Peyer's patch (tissue), 4 donors: ENCODE data around the gene DOHH. TPM values are rescaled to one million over a fixed set of nuclear protein-coding genes. Genes with fewer than 3 reads are reported as not detected.
"Not testable (repeated sequence)": the region's sequence is repeated elsewhere in the genome, so short reads cannot be mapped to it uniquely, and the experiment has no call there.

Experiments used
- DNase-seq, 3 donors: peaks; one replicate each; pipeline ENCODE4 v3.0.0-alpha.2; 2017 to 2019
- H3K27ac ChIP-seq, 4 donors: fragments of 200-600 bp; sonication (generic); one replicate each; pipeline ENCODE4 v1.5.1; 2016 to 2019
- H3K27me3 ChIP-seq, 2 donors: fragments of 200-600 bp; sonication (generic); one replicate each; pipeline ENCODE4 v1.5.1; 2019
- H3K36me3 ChIP-seq, 3 donors: fragments of 200-600 bp; sonication (generic); one replicate each; pipeline ENCODE4 v1.5.1; 2016 to 2019
- H3K4me1 ChIP-seq, 4 donors: fragments of 200-600 bp; sonication (generic); one replicate each; pipeline ENCODE4 v1.5.1; 2016 to 2019
- H3K4me3 ChIP-seq, 4 donors: fragments of 200-600 bp; sonication (generic); 1 replicate in 3 of 4; 2 replicates in 1 of 4; pipeline ENCODE4 v1.5.1; 2016 to 2019; ENCODE audit warnings: mild to moderate bottlenecking in 1 of 4
- H3K9me3 ChIP-seq, 4 donors: fragments of 200-600 bp; sonication (generic); one replicate each; pipeline ENCODE4 v1.5.1; 2016 to 2019; ENCODE audit warnings: mild to moderate bottlenecking in 1 of 4
- CTCF ChIP-seq, 6 experiments: fragments of 450-650 bp in 4 of 6; fragments of 200-600 bp in 2 of 6; sonication (generic) in 1 of 6; IDR thresholded peaks; one replicate each; pipeline ENCODE4 v1.5.1; 2017 to 2019; ENCODE audit warnings: antibody characterized with exemption in 6 of 6, mild to moderate bottlenecking in 3 of 6, moderate library complexity in 1 of 6
- POLR2A ChIP-seq, 2 donors: fragments of 450-650 bp; IDR thresholded peaks; one replicate each; pipeline ENCODE4 v1.5.1; 2017; ENCODE audit warnings: antibody characterized with exemption in 2 of 2, mild to moderate bottlenecking in 2 of 2, moderate library complexity in 2 of 2
- total RNA-seq, 4 donors: library from RNA; depleted of rRNA; stranded (reverse); fragments of >200 nt; gene quantifications; one replicate each; pipeline ENCODE4 v1.1.0, GENCODE V29; 2016

Gene DOHH
- total RNA-seq, 4 donors from 2014 or later = 5.6 to 10.2 (median 9.5) TPM

GRCh38 chr19:3456925-3457527 is 43.4 kb downstream of the DOHH start:
- Histone ChIP-seq H3K27me3 (no peaks in the 10 kb centered on the region), H3K36me3 (peaks cover 0 to 56% (median 0%) of the 10 kb centered on the region in 3 donors), H3K9me3 (no peaks in the 10 kb centered on the region), H3K4me1 (peaks cover 0 to 32% (median 0%) of the 10 kb centered on the region in 4 donors), H3K27ac (peak overlapping the region in 3 of 4 donors; percentile 64 to 86 (median 69)), H3K4me3 (no peak overlapping the region)
- DNase-seq = no peak
- no peak for TF ChIP-seq CTCF (IDR thresholded peaks at IDR 0.05)
- TF ChIP-seq POLR2A (IDR thresholded peaks at IDR 0.05) = no peak

- DNase-seq = no peak
- TF ChIP-seq POLR2A (IDR thresholded peaks at IDR 0.05) = no peak
- TF ChIP-seq CTCF (IDR thresholded peaks at IDR 0.05) = no peak
- no peak overlapping the region for H3K27ac ChIP-seq
- no peaks in the 10 kb centered on the region for H3K27me3 ChIP-seq
- H3K36me3 ChIP-seq = peaks cover 0 to 57% (median 0%) of the 10 kb centered on the region in 3 donors
- H3K4me1 ChIP-seq = peaks cover 0 to 32% (median 0%) of the 10 kb centered on the region in 4 donors
- H3K4me3 ChIP-seq = no peak overlapping the region
- no peaks in the 10 kb centered on the region for H3K9me3 ChIP-seq
Measured at GRCh38 chr19:3455960-3456601, 44.4 kb downstream of the DOHH start.

GRCh38 chr19:3455393-3455955 is 45.0 kb downstream of the DOHH start:
- Histone ChIP-seq H3K27me3 (no peaks in the 10 kb centered on the region), H3K36me3 (peaks cover 0 to 61% (median 0%) of the 10 kb centered on the region in 3 donors), H3K4me3 (no peak overlapping the region), H3K9me3 (no peaks in the 10 kb centered on the region), H3K27ac (no peak overlapping the region), H3K4me1 (peaks cover 0 to 32% (median 0%) of the 10 kb centered on the region in 4 donors)
- TF ChIP-seq POLR2A (IDR thresholded peaks at IDR 0.05) (no peak), CTCF (IDR thresholded peaks at IDR 0.05) (no peak)
- no peak for DNase-seq

- peaks cover 0 to 32% (median 0%) of the 10 kb centered on the region in 4 donors for H3K4me1 ChIP-seq
- no peak overlapping the region for H3K4me3 ChIP-seq
- H3K36me3 ChIP-seq = peaks cover 0 to 60% (median 0%) of the 10 kb centered on the region in 3 donors
- no peaks in the 10 kb centered on the region for H3K9me3 ChIP-seq
- no peaks in the 10 kb centered on the region for H3K27me3 ChIP-seq
- no peak for DNase-seq
- no peak overlapping the region for H3K27ac ChIP-seq
- no peak for TF ChIP-seq POLR2A (IDR thresholded peaks at IDR 0.05)
- TF ChIP-seq CTCF (IDR thresholded peaks at IDR 0.05) = no peak
Measured at GRCh38 chr19:3454656-3455392, 45.6 kb downstream of the DOHH start.

- DNase-seq = no peak
- H3K9me3 ChIP-seq = no peaks in the 10 kb centered on the region
- peaks cover 0 to 26% (median 0%) of the 10 kb centered on the region in 4 donors for H3K4me1 ChIP-seq
- H3K27me3 ChIP-seq = no peaks in the 10 kb centered on the region
- peaks cover 0 to 70% (median 0%) of the 10 kb centered on the region in 3 donors for H3K36me3 ChIP-seq
- peak overlapping the region in 1 of 4 donors; percentile 19 for H3K27ac ChIP-seq
- no peak overlapping the region for H3K4me3 ChIP-seq
- TF ChIP-seq CTCF (IDR thresholded peaks at IDR 0.05) (no peak), POLR2A (IDR thresholded peaks at IDR 0.05) (no peak)
Measured at GRCh38 chr19:3453840-3454239, 46.6 kb downstream of the DOHH start.

GRCh38 chr19:3452942-3453214 is 47.6 kb downstream of the DOHH start:
- not testable (repeated sequence) for H3K27me3 ChIP-seq, H3K9me3 ChIP-seq, H3K4me3 ChIP-seq, DNase-seq
- Histone ChIP-seq H3K36me3 (peaks cover 0 to 78% (median 0%) of the 10 kb centered on the region in 3 donors), H3K4me1 (peaks cover 0 to 17% (median 0%) of the 10 kb centered on the region in 4 donors), H3K27ac (peak overlapping the region in 1 of 4 donors; percentile 26)
